Common myeloid progenitor, CD34-positive (primary cell): ENCODE measurements around the gene CYB5B.

ENCODE experiments used
- CTCF ChIA-PET: fragments of 350-600 bp; sonication (Branson Sonifier 250); formaldehyde crosslinking; loops from one replicate; lab custom pipeline; 2021; ENCODE audit warnings: antibody characterized with exemption; lab: Charles Lee
- POLR2A ChIA-PET: fragments of 350-600 bp; sonication (Branson Sonifier 250); formaldehyde crosslinking; loops from one replicate; lab custom pipeline; 2021; ENCODE audit warnings: antibody characterized with exemption; lab: Charles Lee
- DNase-seq, 3 donors: peaks; one replicate each; pipeline versions ENCODE4 v3.0.0 to v3.0.0-alpha.2; 2013
- H3K27ac ChIP-seq, 2 experiments: 1 replicate in 1 of 2; 2 replicates in 1 of 2; pipeline ENCODE4 v1.7.0; 2013; ENCODE audit warnings: inconsistent platforms in 2 of 2, low read length in 2 of 2, mild to moderate bottlenecking in 2 of 2, low read depth in 1 of 2, moderate library complexity in 1 of 2; ENCODE audit not compliant: severe bottlenecking in 2 of 2, insufficient read depth in 1 of 2, poor library complexity in 1 of 2
- H3K27me3 ChIP-seq, 5 experiments: replicated peaks in 2 of 5; 1 replicate in 3 of 5; 2 replicates in 2 of 5; pipeline versions ENCODE4 v1.6.1 to v1.7.0; 2013; ENCODE audit warnings: low read length in 4 of 5, mild to moderate bottlenecking in 2 of 5, moderate library complexity in 2 of 5, inconsistent platforms in 1 of 5; ENCODE audit not compliant: insufficient read depth in 5 of 5, control insufficient read depth in 4 of 5
- H3K36me3 ChIP-seq, 4 experiments: 1 replicate in 2 of 4; 2 replicates in 2 of 4; pipeline versions ENCODE4 v1.6.1 to v1.7.0; 2013; ENCODE audit warnings: low read length in 3 of 4, control low read depth in 1 of 4, mild to moderate bottlenecking in 1 of 4; ENCODE audit not compliant: control insufficient read depth in 4 of 4, insufficient read depth in 4 of 4
- H3K4me1 ChIP-seq, 4 experiments: 1 replicate in 3 of 4; 2 replicates in 1 of 4; pipeline versions ENCODE4 v1.6.1 to v1.7.1; 2013; ENCODE audit warnings: low read length in 3 of 4, mild to moderate bottlenecking in 3 of 4, control low read depth in 1 of 4, inconsistent platforms in 1 of 4, moderate library complexity in 1 of 4; ENCODE audit not compliant: control insufficient read depth in 4 of 4, insufficient read depth in 4 of 4; ENCODE audit errors: control extremely low read depth in 1 of 4
- H3K4me3 ChIP-seq, 7 experiments: 1 replicate in 4 of 7; 2 replicates in 3 of 7; pipeline versions ENCODE4 v1.5.1 to v1.7.0; 2013; ENCODE audit warnings: mild to moderate bottlenecking in 7 of 7, low read length in 6 of 7, moderate library complexity in 6 of 7, inconsistent platforms in 2 of 7, low read depth in 2 of 7, control low read depth in 1 of 7; ENCODE audit not compliant: insufficient read depth in 4 of 7, control insufficient read depth in 1 of 7; ENCODE audit errors: extremely low read depth in 1 of 7
- H3K9me3 ChIP-seq, 5 experiments: 1 replicate in 4 of 5; 2 replicates in 1 of 5; pipeline versions ENCODE4 v1.6.1 to v1.7.1; 2013; ENCODE audit warnings: low read length in 4 of 5, mild to moderate bottlenecking in 2 of 5, inconsistent platforms in 1 of 5, low read depth in 1 of 5, moderate library complexity in 1 of 5; ENCODE audit not compliant: control insufficient read depth in 4 of 5, insufficient read depth in 2 of 5; ENCODE audit errors: control extremely low read depth in 1 of 5
- WGBS: methylation state at CpG from one replicate; pipeline ENCODE4 v1.1.5; 2013; ENCODE audit not compliant: insufficient coverage; 5-methylcytosine and 5-hydroxymethylcytosine counted together

The CYB5B gene

GRCh38 chr16:69486724-69487123 is 62.3 kb downstream of the CYB5B start:
- Histone ChIP-seq H3K4me1 (peaks cover 0 to 11% (median 8%) of the 10 kb centered on the region in 4 experiments), H3K36me3 (no peaks in the 10 kb centered on the region), H3K27ac (no peak overlapping the region), H3K9me3 (no peaks in the 10 kb centered on the region), H3K4me3 (no peak overlapping the region), H3K27me3 (no peaks in the 10 kb centered on the region)
- ChIA-PET POLR2A (no interaction called here), CTCF (no interaction called here)
- WGBS = 100% methylated on average over 9 of the region's 11 CpGs
- no peak for DNase-seq

GRCh38 chr16:69490707-69491324 is 66.4 kb downstream of the CYB5B start:
- Histone ChIP-seq H3K4me1 (no peaks in the 10 kb centered on the region), H3K4me3 (no peak overlapping the region), H3K27ac (no peak overlapping the region), H3K9me3 (no peaks in the 10 kb centered on the region), H3K36me3 (no peaks in the 10 kb centered on the region), H3K27me3 (no peaks in the 10 kb centered on the region)
- ChIA-PET POLR2A (interaction anchor here (0.7 kb wide), 1 partner anchor 798 kb away, joined by 5 read pairs; the partner anchor contains the start of gene AARS1), CTCF (interaction anchor here (0.8 kb wide), 1 partner anchor 22 kb away, joined by 4 read pairs; no protein-coding TSS in a partner anchor)
- no peak for DNase-seq
- 100% methylated on average over 6 of the region's 9 CpGs for WGBS

DNA sequence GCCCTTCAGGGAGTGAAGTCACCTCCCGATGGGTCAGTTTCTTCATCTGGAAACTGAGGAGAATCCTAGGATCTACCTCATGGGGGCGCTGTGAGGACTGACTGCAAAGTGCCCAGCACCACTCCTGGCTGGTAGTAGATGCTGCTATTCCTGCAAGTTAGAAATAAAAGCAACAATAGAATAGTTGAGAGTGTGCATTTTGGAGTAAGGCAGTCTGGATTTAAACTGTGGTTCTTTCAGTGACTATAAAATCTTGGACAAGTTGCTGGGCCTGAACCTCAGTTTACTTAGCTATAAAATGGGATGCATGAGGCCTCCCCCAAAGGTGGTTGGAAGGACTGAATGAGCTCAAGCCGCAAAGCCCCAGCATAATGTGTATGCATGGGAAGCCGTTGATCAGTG is 70.6 kb downstream of the CYB5B start:
- CTCF ChIA-PET = interaction anchor here (1.0 to 1.4 kb wide), 4 partner anchors 10 to 17 kb away, joined by 3 to 4 read pairs (median 4); no protein-coding TSS in a partner anchor
- WGBS = 83% methylated on average over 4 of the region's 4 CpGs

GRCh38 chr16:69495821-69496220 is 71.4 kb downstream of the CYB5B start:
- no peaks in the 10 kb centered on the region for H3K36me3 ChIP-seq
- no peak for DNase-seq
- CTCF ChIA-PET = interaction anchor here (1.0 to 1.3 kb wide), 2 partner anchors 14 to 18 kb away, joined by 4 read pairs; no protein-coding TSS in a partner anchor
- WGBS = 95% methylated on average over 9 of the region's 9 CpGs
- no peaks in the 10 kb centered on the region for H3K4me1 ChIP-seq
- no peak overlapping the region for H3K27ac ChIP-seq
- H3K9me3 ChIP-seq = no peaks in the 10 kb centered on the region
- no peaks in the 10 kb centered on the region for H3K27me3 ChIP-seq
- H3K4me3 ChIP-seq = no peak overlapping the region
- POLR2A ChIA-PET = no interaction called here

More for the DNA sequence above, 70.6 kb downstream of the CYB5B start:
- Histone ChIP-seq H3K4me1 (no peaks in the 10 kb centered on the region), H3K36me3 (no peaks in the 10 kb centered on the region), H3K27me3 (no peaks in the 10 kb centered on the region), H3K4me3 (no peak overlapping the region), H3K27ac (no peak overlapping the region), H3K9me3 (no peaks in the 10 kb centered on the region)
- POLR2A ChIA-PET = no interaction called here
- DNase-seq = peak in 2 of 3 donors; percentile 29 to 36

- 100% methylated on average over 3 of the region's 4 CpGs for WGBS
- H3K4me3 ChIP-seq = no peak overlapping the region
- no peaks in the 10 kb centered on the region for H3K36me3 ChIP-seq
- H3K27me3 ChIP-seq = no peaks in the 10 kb centered on the region
- DNase-seq = no peak
- no peaks in the 10 kb centered on the region for H3K4me1 ChIP-seq
- CTCF ChIA-PET = interaction anchor here (1.0 kb wide), 1 partner anchor 13 kb away, joined by 4 read pairs; no protein-coding TSS in a partner anchor
- no peak overlapping the region for H3K27ac ChIP-seq
- POLR2A ChIA-PET = no interaction called here
- no peaks in the 10 kb centered on the region for H3K9me3 ChIP-seq
Observed at GRCh38 chr16:69496376-69496775, 72.0 kb downstream of the CYB5B start.

DNA sequence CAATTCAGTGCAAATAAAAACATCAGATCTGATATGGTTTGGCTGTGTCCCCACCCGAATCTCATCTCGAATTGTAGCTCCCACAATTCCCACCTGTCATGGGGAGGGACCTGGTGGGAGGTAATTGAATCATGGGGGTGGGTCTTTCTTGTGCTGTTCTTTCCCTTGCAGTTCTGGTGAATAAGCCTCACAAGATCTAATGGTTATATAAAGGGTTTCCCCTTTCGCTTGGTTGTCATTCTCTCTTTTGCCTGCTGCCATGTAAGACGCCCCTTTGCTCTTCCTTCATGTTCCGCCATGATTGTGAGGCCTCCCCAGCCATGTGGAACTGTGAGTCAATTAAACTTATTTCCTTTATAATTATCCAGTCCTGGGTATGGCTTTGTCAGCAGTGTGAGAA is 72.5 kb downstream of the CYB5B start:
- WGBS = no CpG with 5 or more reads among the region's 5 CpGs
- H3K4me1 ChIP-seq = peaks cover 0 to under 1% (median 0%) of the 10 kb centered on the region in 4 experiments
- no peaks in the 10 kb centered on the region for H3K9me3 ChIP-seq
- no peaks in the 10 kb centered on the region for H3K27me3 ChIP-seq
- POLR2A ChIA-PET = no interaction called here
- no peak overlapping the region for H3K4me3 ChIP-seq
- no peaks in the 10 kb centered on the region for H3K36me3 ChIP-seq
- CTCF ChIA-PET = interaction anchor here (1.0 kb wide), 1 partner anchor 13 kb away, joined by 4 read pairs; no protein-coding TSS in a partner anchor
- no peak overlapping the region for H3K27ac ChIP-seq
- no peak for DNase-seq

DNA sequence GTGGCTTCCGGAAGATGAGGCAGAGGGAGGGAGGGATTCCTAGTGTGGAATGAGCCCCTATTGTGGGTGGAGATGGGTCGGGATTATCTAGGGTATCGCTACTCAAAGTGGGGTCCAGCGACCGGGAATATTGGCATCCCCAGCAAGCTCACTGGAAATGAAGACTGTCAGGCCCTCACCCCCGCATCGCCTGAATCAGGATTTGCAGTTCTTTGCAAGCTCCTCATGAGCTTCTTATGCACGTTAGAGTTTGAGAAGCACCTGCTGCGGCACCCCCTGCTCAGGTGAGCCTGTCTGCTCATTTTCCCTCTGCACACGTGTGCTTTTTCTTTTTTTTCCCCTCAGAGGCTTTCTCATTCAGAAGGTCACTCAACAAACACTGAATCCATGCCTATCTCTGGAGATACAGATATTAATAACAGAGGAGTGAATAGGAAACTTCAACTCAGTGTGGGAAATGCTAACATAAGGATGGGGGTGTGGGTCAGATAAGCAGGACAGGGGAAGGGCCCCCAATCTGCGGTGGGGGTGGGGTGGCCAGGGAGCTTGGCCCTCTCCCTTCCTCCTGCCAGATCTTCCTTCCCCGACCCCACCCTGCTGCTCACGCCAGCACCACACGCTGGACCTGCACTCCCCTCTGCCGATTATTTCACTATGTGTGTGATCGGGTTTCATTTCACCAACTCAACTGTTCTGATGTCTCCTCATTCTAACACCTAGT is 73.6 kb downstream of the CYB5B start:
- ChIA-PET POLR2A (no interaction called here), CTCF (no interaction called here)
- Histone ChIP-seq H3K36me3 (no peaks in the 10 kb centered on the region), H3K27me3 (no peaks in the 10 kb centered on the region), H3K9me3 (no peaks in the 10 kb centered on the region), H3K27ac (no peak overlapping the region), H3K4me1 (peaks cover 0 to 4% (median 2%) of the 10 kb centered on the region in 4 experiments), H3K4me3 (no peak overlapping the region)
- 93% methylated on average over 9 of the region's 16 CpGs for WGBS
- no peak for DNase-seq
